ENCODE results near the gene KLHDC10. TPM values are rescaled to one million over a fixed set of nuclear protein-coding genes. Genes with fewer than 3 reads are reported as not detected.
"Not testable (repeated sequence)": the region's sequence is repeated elsewhere in the genome, so short reads cannot be mapped to it uniquely, and the experiment has no call there.

The KLHDC10 gene
- total RNA-seq, 4 donors from 2014 or later, result 16.5 to 25.0 (median 20.1) TPM

DNA sequence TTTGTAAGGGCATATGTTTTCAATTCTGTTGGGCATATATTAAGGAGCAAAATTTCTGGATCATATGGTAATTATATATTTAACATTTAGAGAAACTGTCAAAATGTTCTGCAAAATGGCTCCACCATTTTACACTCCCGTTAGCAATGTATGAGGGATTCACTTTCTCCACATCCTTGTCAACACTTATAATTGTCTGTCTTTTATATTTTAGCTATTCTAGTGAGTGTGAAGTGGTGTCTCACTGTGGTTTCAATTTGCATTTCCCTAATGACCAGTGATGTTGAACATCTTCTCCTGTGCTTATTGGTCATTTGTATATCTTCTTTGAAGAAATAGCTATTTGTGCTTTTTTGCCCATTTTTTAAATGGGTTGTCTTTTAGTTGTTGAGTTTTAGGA is 8.1 kb upstream of the KLHDC10 start:
- H3K4me1 ChIP-seq, result no peaks in the 10 kb centered on the region
- H3K4me3 ChIP-seq, result no peak overlapping the region
- no peak for TF ChIP-seq POLR2A (IDR thresholded peaks at IDR 0.05)
- TF ChIP-seq CTCF (IDR thresholded peaks at IDR 0.05), result no peak
- no peaks in the 10 kb centered on the region for H3K27me3 ChIP-seq
- no peak for DNase-seq
- H3K36me3 ChIP-seq, result no peaks in the 10 kb centered on the region
- H3K27ac ChIP-seq, result no peak overlapping the region
- H3K9me3 ChIP-seq, result no peaks in the 10 kb centered on the region

GRCh38 chr7:130063036-130063435 is 7.3 kb upstream of the KLHDC10 start:
- no peak overlapping the region for H3K4me3 ChIP-seq
- H3K36me3 ChIP-seq, result no peaks in the 10 kb centered on the region
- DNase-seq, result peak; percentile 32 to 70 (median 61)
- no peaks in the 10 kb centered on the region for H3K9me3 ChIP-seq
- no peak overlapping the region for H3K27ac ChIP-seq
- TF ChIP-seq CTCF (IDR thresholded peaks at IDR 0.05) (peak; percentile 33 to 76 (median 56)), POLR2A (IDR thresholded peaks at IDR 0.05) (no peak)
- no peaks in the 10 kb centered on the region for H3K27me3 ChIP-seq
- H3K4me1 ChIP-seq, result no peaks in the 10 kb centered on the region

- not testable (repeated sequence) for H3K4me1 ChIP-seq, DNase-seq, H3K4me3 ChIP-seq, H3K27ac ChIP-seq, H3K27me3 ChIP-seq, H3K36me3 ChIP-seq, H3K9me3 ChIP-seq
Measured at GRCh38 chr7:130064580-130064926, 5.8 kb upstream of the KLHDC10 start.

GRCh38 chr7:130065500-130066152 is 4.7 kb upstream of the KLHDC10 start:
- H3K27ac ChIP-seq, result no peak overlapping the region
- TF ChIP-seq CTCF (IDR thresholded peaks at IDR 0.05), result no peak
- TF ChIP-seq POLR2A (IDR thresholded peaks at IDR 0.05), result no peak
- no peaks in the 10 kb centered on the region for H3K27me3 ChIP-seq
- no peaks in the 10 kb centered on the region for H3K4me1 ChIP-seq
- DNase-seq, result no peak
- H3K9me3 ChIP-seq, result no peaks in the 10 kb centered on the region
- H3K36me3 ChIP-seq, result no peaks in the 10 kb centered on the region
- no peak overlapping the region for H3K4me3 ChIP-seq

DNA sequence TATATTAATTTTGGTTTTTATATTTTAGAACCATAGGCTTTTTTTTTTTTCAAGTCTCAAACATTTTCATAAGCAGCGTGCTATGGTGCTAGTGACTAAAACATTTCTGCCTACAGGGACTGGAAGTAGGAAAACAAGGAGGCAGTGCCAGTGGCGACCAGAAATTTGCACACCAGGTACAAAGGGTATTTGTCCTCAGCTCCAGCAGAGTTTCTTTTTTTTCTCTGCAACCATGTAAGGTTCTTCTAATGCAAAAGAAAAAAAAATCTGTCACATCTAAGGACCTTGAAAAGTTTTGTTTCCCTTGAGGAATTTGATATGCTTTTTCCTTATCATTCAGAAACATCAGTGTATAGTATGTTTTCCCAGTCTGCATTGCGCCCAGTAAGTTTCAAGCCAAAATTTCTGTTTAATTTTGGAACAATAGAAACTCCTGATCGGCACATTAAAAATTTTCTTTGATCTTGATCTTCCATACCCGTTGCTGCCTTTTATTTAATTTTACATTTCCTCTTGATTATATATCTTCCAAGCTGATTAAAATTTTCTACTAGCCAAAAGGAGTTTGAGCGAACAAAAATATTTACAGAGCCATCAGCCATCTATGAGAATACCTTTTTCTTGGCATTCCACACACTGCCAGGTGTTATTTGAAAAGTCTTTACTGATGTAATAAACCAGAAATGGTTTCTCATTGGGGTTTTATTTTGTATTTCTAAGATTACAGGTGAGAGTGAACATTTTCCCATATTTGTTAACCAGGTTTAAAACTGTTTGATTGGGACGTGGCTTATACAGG is 956 bp upstream of the KLHDC10 start:
- no peaks in the 10 kb centered on the region for H3K36me3 ChIP-seq
- H3K27ac ChIP-seq, result peak overlapping the region; percentile 82 to 87 (median 84)
- H3K4me1 ChIP-seq, result peaks cover 0 to 23% (median 7%) of the 10 kb centered on the region in 4 donors
- no peak for TF ChIP-seq CTCF (IDR thresholded peaks at IDR 0.05)
- no peak for TF ChIP-seq POLR2A (IDR thresholded peaks at IDR 0.05)
- no peak for DNase-seq
- H3K27me3 ChIP-seq, result no peaks in the 10 kb centered on the region
- peak overlapping the region; percentile 81 to 99 (median 88) for H3K4me3 ChIP-seq
- H3K9me3 ChIP-seq, result no peaks in the 10 kb centered on the region

GRCh38 chr7:130070861-130071622 is 708 bp downstream of the KLHDC10 start:
- Histone ChIP-seq H3K4me1 (peaks cover 0 to 23% (median 8%) of the 10 kb centered on the region in 4 donors), H3K27me3 (no peaks in the 10 kb centered on the region), H3K27ac (peak overlapping the region; percentile 80 to 87 (median 84)), H3K9me3 (no peaks in the 10 kb centered on the region), H3K4me3 (peak overlapping the region; percentile 81 to 99 (median 88)), H3K36me3 (no peaks in the 10 kb centered on the region)
- no peak for DNase-seq
- TF ChIP-seq CTCF (IDR thresholded peaks at IDR 0.05) (no peak), POLR2A (IDR thresholded peaks at IDR 0.05) (no peak)
